ENCODE data around the gene OVAAL.
A peak's percentile ranks its signal among the peaks of the same experiment; 100 is the strongest.

The OVAAL gene

GRCh38 chr1:180609643-180610555 is 51.1 kb downstream of the OVAAL start:
- DNase-seq (ENCODE audit: low spot score) = no peak

GRCh38 chr1:180610556-180611015 is 51.8 kb downstream of the OVAAL start:
- no peak for DNase-seq (ENCODE audit: low spot score)

GRCh38 chr1:180611016-180611930 is 52.5 kb downstream of the OVAAL start:
- peak; percentile 75 for DNase-seq (ENCODE audit: low spot score)

GRCh38 chr1:180612632-180613031 is 53.9 kb downstream of the OVAAL start:
- no peak for DNase-seq (ENCODE audit: low spot score)

- DNase-seq (ENCODE audit: low spot score) = no peak
Observed at GRCh38 chr1:180614730-180615129, 56.0 kb downstream of the OVAAL start.

- no peak for DNase-seq (ENCODE audit: low spot score)
Observed at GRCh38 chr1:180615493-180616290, 56.9 kb downstream of the OVAAL start.

Data from pons (tissue), 1 donor.